ENCODE data around the gene USP21. TPM values are rescaled to one million over a fixed set of nuclear protein-coding genes. Genes with fewer than 3 reads are reported as not detected.
A peak's percentile ranks its signal among the peaks of the same experiment; 100 is the strongest.

USP21 gene
- total and polyA plus RNA-seq, 9 of the 15 experiments (the other 6 are each of a cell fraction or from before 2014, with no cell fraction given), result 4.9 to 52.4 (median 21.6) TPM

GRCh38 chr1:161117759-161118581, 41.3 kb upstream of the USP21 start, which contains the start of the genes NIT1 and PFDN2 (continued):
- TF ChIP-seq REST (IDR thresholded peaks at IDR 0.05; ENCODE audit: borderline replicate concordance) (no peak), REST (CRISPR knock-in tag; IDR thresholded peaks at IDR 0.05; ENCODE audit: low read depth) (0 out of 2 replicates have a peak, but pooled peaks have one; percentile 67), KLF13 (tag; IDR thresholded peaks at IDR 0.05; ENCODE audit: borderline replicate concordance, low read depth) (peak; percentile 98), XRCC3 (IDR thresholded peaks at IDR 0.05) (no peak), FOXK2 (conservative IDR thresholded peaks at IDR 0.05 in 1 of 2, IDR thresholded peaks at IDR 0.05 in 1 of 2; ENCODE audit: low read depth in 2 of 2) (0 out of 4 replicates have a peak, but pooled peaks of 1 of the 2 experiments have one; percentile 4), DEAF1 (CRISPR knock-in tag; IDR thresholded peaks at IDR 0.05) (no peak), TRIM28 (IDR thresholded peaks at IDR 0.05) (no peak), HMG20B (CRISPR knock-in tag; IDR thresholded peaks at IDR 0.05) (no peak), C11orf30 (IDR thresholded peaks at IDR 0.05; ENCODE audit: low read depth) (peak; percentile 90)
- TF ChIP-seq, protein P1, sequence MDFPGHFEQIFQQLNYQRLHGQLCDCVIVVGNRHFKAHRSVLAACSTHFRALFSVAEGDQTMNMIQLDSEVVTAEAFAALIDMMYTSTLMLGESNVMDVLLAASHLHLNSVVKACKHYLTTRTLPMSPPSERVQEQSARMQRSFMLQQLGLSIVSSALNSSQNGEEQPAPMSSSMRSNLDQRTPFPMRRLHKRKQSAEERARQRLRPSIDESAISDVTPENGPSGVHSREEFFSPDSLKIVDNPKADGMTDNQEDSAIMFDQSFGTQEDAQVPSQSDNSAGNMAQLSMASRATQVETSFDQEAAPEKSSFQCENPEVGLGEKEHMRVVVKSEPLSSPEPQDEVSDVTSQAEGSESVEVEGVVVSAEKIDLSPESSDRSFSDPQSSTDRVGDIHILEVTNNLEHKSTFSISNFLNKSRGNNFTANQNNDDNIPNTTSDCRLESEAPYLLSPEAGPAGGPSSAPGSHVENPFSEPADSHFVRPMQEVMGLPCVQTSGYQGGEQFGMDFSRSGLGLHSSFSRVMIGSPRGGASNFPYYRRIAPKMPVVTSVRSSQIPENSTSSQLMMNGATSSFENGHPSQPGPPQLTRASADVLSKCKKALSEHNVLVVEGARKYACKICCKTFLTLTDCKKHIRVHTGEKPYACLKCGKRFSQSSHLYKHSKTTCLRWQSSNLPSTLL (IDR thresholded peaks at IDR 0.05), result no peak
- TF ChIP-seq, protein P2, sequence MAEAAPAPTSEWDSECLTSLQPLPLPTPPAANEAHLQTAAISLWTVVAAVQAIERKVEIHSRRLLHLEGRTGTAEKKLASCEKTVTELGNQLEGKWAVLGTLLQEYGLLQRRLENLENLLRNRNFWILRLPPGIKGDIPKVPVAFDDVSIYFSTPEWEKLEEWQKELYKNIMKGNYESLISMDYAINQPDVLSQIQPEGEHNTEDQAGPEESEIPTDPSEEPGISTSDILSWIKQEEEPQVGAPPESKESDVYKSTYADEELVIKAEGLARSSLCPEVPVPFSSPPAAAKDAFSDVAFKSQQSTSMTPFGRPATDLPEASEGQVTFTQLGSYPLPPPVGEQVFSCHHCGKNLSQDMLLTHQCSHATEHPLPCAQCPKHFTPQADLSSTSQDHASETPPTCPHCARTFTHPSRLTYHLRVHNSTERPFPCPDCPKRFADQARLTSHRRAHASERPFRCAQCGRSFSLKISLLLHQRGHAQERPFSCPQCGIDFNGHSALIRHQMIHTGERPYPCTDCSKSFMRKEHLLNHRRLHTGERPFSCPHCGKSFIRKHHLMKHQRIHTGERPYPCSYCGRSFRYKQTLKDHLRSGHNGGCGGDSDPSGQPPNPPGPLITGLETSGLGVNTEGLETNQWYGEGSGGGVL (CRISPR knock-in tag; IDR thresholded peaks at IDR 0.05), result no peak
